Measurements from ENCODE around the gene IRX3.

Gene IRX3

DNA sequence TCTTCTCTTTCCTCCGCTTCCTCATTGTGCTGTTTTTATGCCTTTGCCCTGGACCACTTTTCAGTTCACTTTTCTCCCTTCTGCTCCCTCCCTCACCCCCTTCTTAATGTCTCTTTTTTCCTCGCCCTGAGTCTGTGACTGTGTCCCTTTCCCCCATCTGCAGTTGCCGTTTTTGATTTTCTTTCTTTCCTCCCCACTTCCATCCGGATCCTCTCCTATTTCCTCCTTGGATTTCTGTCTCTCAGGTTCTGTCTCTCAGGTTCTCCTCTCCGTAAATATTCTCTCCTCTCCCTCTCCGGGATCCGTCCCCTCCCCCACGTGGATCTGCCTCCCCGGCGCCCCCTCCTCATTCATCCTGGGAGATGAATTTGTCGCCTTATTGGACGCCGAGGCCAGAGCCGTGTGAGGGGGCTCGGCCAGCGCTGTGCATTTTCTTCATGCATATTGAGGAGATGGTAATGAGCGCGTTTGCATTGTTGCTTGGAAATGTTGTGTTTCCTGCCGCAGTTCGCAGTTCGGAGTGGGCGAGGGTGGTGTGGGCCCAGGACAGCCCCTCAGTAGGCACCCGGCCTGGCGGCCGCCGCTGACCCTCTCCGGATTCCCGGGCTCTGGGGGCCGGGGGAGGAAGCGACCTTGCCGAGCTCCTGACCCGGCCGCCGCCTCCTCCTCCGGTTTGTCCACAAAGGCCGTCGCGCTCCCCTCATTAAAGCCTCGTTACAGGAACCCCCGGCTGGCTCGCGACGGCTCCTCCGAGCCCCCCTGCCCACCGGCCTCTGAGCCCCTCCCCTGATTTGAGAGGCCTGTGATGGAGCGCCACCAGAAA lies 4.5 kb upstream of the IRX3 start:
- no peak for DNase-seq (ENCODE audit: low read depth in 3 of 3)

DNA sequence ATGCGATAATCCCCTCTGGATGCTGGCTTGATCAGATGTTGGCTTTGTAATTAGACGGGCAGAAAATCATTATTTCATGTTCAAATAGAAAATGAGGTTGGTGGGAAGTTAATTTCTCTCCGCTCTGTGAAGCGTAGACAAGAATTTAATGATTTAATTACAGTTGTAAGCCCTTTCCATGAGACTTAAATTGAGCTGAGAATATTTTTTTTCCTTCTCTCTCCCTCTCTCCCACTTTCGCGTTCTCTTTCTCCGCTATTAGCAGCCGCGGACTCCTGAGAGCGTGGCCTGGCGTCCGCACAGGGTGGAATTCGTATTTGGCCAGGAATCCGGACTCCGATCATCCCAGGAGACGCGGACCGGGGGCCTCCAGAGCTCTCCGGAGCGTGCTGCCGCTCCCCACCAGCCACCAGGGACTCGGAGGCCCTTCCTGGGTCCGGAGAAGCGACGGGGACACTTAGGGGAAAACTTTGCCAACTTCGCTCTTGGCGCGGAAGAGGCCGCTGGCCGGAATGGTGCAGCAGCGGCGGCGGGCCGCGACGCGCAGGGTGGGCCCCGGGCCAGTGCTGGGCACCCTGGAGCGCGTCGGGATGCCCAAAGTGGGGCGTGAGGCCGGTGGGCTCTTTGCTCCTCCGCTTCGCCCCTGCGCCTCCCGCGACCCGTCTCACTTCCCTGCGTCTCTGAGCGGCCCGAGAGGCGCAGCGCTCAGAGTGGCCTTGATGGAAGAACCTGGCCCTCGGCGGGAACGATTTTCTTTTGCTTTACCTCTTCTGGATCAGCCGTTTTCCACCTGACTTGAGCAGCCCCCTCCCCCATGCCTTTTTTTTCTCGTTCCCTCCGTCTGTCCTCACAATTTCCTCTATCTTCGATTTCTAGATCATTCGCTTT lies 3.6 kb upstream of the IRX3 start:
- no peak for DNase-seq (ENCODE audit: low read depth in 3 of 3)

DNA sequence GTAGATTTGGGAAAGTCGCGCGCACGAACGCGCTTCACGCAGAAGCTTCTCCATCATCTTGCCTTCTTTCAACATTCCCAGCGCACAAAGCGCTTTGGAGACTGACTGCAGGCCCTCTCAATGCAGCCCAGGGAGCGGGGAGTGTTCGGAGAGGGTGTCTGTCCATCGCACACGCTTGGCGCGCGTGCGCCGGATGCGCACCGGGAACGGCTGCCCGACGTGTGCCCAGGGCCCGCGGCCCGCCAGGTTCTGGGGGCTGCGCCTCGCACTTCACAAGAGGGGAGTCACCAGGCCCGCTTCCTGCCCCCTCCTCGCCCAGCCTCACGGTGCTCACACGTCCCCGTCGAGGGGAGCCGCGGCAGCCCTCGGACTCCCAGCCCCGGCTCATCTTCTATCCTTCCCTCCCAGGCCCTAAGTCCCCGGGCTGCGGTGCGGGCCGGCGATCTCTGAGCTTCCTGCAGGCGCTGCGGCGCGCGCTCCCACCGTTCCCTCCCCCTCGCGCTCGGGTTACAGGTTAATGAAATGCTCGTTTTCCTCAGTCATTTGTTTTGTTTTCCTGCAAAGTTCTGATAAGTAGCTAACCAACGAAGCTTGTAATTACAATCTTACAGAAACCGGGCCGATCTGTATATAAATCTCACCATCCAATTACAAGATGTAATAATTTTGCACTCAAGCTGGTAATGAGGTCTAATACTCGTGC lies 2.8 kb upstream of the IRX3 start:
- no peak for DNase-seq (ENCODE audit: low read depth in 3 of 3)

DNA sequence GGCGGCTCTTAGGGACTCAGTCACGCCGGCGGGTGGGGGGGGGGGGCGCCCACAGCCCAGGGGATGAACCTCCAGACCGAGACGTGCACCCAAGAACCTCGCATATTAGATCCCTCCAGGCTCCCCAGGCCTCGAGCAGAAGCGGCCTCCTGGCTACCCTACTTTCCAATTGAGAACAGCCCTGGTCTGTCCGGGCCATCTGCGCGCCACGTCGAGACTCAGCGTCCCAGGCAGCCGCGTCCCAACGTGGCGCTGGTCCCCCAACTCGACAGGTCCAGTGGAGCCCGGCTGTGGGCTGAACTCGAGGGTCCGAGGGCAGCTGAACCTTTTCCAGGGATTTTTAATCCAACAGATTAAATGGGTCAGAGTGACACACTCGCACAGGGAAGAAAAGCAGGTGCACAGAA lies 2.3 kb upstream of the IRX3 start:
- no peak for DNase-seq (ENCODE audit: low read depth in 3 of 3)

DNA sequence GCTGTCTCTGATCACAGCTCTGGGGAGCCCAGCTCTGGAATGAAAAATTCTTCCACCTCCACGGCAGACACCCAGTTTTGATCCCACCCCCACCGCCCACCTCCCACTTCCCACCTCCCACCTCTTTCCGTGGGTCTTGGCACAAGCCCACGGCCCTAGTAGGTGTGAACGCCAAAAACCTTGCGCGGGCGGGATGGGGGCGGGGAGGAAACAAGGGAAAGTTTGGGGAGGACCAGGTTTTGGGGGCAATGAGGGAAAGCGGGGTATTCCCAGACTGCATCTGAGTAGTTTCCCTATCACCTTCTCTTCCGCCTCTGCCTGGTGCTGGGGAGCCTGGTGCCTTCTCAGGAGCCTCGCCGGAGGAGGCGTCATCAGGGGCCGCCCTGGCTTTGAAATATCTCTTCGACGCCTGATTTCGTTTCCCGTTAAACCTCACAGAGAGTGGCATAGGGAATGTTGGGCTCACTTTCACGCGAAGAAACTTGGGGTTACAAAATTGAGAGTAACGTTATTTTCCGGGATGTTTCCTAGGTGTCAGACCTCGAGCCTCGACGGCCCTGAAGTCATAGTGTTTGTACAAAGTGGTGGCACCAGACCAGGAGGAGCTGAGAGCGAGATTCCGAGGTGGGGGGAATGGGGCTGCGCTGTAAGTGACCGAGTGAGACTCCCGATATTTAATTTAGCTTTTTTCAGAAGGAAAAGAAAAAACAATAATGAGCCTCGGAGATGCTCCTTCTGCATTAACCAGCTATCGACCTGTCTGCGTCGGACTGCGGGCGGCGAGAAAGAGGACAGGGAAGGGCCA lies 1.6 kb upstream of the IRX3 start:
- DNase-seq (ENCODE audit: low read depth in 3 of 3) = no peak

DNA sequence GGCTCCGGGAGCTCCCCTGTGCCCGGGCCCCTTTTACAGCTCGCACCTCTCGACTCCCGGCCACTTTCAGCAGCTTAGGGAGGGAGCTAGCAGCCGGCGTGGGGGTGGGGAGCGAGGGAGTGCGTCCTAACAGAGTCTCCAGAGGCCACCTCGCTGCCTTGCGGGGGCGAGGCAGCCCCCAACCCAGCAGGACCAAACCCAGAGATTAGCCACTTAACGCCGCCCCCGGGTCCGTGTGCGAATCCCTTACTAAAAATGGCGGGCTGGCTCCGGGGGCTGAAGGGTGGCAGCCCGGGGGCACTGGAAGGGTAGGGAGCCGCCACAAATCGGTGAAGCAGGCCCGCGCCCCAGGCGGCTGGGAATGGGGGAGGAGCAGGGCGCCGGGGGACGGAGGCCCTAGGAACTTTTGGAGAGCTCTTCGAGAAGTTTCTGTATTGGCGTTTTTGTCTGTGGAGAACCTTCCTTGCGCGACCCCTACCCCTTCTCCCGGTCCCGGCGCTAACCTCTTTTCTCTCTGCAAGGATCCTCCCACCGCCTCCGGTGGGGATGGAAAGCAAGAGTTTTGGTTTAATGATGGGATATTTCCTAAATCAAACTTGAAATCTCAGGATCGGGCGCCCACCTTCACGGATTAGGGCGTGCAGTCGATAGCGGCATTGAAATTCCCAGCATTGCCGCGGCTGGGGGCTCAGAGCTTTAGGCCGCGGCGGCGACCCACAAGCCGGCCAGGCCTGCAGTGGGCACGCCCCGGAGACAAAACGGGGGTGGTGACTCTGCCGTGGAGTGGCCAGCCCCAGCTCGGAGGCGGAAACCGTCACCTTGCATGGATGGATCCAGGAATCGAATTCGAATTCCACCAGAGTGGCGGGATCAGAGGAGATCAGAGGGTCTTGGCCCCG lies 793 bp upstream of the IRX3 start:
- DNase-seq (ENCODE audit: low read depth in 3 of 3) = no peak

DNA sequence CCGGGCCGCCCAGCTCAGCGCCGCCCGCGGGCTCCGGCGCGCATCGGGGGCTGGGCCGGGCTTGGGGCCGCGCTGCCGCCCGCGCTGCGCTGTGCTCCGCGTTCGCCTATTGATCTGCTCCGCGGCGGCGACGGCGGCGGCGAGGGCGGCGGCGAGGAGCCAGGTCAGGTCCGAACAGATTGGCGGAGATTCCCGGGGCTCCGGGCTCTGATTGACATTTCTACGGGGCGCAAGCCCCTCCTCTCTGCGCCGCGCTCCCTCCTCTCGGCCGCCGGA lies 559 bp downstream of the IRX3 start:
- DNase-seq (ENCODE audit: low read depth in 3 of 3) = no peak

DNA sequence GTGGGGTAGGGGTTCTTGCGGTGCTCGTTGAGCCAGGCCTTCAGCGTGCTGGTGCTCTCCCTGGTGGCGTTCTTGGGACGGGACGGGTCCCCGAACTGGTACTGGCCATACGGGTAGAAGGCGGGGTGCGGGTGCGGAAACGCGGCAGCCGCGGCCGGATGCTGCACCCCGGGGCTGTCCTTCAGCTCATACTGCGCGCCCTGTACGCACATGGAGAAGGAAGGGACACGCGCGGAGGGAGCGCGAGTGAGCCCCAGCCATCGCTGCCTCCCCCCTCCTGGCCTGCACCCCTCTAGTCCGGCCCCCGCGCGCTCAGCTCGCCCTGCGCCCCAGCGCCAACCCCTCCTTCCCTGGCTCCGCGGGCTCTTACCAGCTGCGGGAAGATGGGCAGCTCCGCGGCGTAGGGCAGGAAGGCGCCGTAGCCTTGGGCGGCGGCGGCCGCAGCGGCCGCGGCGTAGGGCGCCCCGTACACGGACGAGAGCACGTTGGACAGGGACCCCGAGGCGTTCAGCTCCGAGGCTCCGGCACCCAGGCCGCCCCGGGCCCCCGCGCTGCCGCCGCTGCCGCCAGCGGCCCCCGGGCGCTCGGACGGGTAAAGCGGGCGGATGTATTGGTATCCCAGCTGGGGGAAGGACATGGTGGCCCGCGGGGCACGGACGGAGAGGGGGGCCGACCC lies 1.0 kb downstream of the IRX3 start:
- DNase-seq (ENCODE audit: low read depth in 3 of 3) = no peak

DNA sequence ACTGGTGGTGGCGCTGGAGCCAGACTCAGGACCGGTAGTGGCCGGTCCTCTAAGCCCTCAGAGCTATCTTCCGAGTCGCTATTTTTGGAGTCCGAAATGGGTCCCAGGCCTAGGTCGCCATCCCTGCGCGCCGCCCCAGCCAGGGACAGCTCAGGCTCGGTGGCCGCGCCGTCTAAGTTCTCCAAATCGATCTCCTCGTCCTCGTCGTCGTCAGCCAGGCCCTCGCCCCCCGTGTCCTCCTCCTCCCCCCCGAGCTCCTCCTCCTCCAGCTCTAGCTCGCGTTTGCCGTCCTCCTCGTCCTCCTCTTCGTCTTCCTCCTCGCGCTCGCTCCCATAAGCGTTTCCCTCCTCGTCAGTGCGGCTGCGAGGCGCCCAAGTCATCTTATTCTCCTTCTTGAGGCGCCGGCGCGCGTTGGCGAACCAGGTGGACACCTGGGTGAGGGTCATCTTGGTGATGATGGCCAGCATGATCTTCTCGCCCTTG lies 1.6 kb downstream of the IRX3 start:
- no peak for DNase-seq (ENCODE audit: low read depth in 3 of 3)

DNA sequence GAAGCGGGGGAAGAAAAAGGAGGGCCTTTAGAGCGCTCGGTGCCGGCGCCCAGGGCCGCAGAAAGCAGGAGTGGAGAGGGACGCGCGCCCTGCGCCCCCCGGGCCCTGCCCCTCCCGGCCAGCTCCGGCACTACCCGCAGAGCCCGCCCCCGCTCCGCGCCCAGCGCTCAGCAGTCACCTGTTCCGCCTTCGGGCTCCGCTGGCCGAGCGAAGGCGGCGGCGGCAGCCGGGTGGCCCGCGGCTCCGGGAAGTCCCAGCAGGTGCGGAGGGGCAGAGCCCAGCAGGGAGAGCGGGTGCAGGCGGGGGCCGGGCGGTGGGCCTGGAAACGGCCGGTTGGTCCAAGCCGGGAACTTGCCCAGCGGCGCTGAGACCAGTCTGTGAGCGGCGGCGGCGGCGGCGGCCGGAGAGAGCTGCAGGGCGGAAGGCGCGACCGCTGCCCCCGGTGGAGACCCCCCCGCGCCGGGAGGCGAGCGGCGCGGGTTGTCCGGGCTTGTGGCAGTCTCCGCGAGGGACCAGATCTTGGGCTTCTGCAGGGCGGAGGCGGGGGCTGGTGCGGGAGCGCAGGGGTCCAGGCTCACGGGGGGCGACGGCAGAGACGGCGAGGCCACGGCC lies 2.2 kb downstream of the IRX3 start:
- no peak for DNase-seq (ENCODE audit: low read depth in 3 of 3)

DNA sequence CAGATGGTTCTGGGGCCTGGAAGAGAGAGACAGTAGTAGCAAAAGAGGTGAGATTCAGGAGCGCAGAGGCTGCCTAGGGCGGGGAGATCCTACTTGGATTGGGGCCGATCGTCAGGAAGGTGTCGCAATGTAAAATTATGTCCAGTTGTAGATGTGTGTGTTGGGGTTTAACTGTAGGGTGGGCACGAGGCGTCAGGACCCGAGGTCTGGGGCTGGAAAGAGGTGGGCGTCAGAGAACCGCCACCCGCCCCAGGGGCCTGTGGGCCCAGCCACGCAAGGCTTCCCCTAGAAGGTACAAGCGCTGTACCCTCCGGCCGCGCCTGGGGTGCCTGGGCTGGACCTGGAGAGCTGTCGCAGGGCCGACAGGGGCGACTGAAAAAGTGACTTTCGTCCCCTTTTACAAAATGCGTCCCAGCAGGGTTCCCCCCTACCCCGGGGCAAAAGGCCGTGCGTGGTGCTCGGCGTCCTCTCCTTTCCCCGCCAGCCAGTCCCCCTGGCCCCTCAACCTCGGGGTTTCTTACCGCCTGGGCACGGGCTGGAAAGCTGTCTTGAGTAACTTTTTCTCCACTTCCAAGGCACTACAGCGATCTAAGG lies 2.8 kb downstream of the IRX3 start:
- DNase-seq (ENCODE audit: low read depth in 3 of 3) = no peak

DNA sequence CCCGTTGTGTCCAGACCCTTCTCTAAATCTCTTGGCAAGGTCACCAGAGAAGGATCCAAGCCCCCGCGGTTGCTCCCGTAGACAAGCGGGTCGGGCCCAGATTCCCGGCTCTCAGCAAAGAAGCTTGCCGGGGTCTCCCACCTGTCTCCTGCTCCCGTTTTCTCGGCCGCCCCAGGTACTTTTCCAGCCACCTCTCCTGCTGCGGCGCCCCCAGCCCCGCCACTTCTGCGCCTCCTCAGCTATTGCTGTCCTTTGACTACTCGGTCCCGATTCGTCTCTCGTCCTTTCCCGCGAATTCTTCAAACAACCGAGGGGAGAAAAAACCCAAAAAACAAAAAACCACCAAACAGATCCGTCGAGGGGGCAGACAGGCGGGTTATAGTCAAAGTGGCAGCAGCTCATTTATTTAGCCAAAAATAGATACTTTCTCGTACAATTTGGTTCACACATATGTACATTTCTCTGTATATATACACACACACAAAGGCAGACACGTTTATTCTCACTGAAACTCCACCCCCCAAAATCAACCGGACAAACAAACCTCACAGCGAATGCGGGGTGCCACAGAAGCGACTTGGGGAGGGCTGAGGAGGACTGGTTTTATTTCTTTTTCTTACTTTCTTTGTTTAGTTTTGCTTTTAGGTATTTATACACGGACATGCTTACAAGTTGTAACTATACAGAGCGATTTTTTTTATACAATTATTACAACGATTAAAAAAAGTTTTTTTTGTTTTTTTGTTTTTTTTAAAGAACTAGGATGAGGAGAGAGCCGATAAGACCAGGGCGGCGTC lies 3.5 kb downstream of the IRX3 start:
- no peak for DNase-seq (ENCODE audit: low read depth in 3 of 3)

DNA sequence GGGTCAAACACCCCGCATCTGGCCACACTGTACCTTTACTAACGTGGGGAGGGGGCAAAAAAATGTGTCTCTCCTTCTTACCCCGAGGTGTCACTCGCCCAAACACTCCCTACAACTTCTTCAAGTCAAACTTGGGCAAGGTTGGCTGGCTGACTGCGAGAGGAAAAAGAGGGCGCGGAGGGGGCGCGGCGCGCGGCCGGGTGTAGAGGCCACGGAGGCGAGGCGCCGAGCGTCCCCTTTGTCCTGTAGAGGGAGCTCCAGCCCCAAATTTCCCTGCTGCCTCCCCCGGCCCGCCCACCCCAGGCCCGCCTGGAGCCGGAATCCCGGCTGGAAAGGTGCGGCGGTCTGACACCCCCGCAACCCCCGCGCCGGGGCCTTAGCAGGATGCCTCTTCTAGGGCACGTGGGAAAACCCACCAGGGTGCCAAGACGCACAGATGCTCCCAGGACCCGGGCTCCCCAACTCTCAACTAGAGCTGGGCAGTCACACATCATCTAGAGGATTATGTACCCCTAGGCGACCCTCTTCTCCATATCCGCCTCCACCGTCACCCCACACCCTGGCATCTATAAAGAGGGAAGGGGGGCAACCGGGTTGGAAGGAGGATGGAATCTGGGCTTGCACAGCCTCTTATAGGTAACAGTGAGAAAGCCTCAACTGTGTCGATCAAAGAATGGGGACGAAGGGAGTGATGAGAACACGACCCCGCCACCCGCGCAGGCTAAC lies 4.2 kb downstream of the IRX3 start:
- no peak for DNase-seq (ENCODE audit: low read depth in 3 of 3)

DNA sequence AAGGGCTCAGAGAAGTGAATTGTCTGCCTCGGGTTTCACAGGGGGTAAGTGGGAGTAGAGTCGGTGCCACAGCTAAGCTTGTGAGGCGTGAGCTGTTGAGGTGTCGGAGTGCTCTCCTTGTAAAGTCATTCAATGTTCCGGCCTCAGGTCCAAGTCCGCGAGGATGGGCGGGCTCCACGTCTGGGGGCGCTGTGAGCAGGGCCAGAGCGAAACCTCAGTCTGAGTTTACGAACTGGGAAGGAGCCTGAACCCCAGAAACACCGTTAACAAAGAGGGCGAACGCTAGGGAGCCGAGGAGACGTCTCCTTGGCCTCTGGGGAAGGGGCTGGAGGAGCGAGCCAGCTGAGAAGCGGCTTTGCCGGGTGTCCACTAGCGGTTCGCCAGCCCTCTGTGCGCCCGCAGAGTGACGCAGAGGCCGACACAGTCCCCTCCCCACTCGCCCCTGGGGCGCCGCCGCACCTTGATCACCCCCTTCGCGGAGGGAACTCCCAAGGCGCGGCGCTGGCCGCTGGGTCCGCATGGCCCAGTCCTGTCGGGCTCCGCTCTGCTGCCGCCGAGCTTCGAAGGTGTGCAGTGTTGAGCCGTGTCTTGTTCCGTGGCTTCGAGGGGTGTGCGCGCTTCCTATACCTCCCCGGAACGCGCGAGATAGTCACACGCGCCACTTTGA lies 4.9 kb downstream of the IRX3 start:
- DNase-seq (ENCODE audit: low read depth in 3 of 3) = no peak

DNA sequence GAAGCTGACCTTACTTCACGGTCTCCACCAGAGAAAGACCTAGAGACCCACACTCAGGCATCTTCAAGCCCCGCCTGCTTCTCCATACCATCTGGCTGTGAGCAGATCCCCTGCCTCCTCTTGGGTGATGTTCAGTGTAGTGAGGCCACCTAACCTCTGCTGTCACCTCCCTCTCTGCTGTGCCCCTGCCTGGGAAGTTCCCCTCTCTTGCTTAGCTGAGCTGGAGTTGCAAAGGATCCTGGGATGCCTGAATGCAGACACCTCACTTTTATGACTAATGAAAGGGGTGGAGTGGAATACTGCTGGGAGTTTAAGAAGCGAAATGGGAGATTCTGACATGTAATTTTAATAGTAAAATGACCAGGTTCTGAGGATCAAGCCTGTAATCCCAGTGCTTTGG lies 5.8 kb downstream of the IRX3 start:
- DNase-seq (ENCODE audit: low read depth in 3 of 3) = no peak

DNA sequence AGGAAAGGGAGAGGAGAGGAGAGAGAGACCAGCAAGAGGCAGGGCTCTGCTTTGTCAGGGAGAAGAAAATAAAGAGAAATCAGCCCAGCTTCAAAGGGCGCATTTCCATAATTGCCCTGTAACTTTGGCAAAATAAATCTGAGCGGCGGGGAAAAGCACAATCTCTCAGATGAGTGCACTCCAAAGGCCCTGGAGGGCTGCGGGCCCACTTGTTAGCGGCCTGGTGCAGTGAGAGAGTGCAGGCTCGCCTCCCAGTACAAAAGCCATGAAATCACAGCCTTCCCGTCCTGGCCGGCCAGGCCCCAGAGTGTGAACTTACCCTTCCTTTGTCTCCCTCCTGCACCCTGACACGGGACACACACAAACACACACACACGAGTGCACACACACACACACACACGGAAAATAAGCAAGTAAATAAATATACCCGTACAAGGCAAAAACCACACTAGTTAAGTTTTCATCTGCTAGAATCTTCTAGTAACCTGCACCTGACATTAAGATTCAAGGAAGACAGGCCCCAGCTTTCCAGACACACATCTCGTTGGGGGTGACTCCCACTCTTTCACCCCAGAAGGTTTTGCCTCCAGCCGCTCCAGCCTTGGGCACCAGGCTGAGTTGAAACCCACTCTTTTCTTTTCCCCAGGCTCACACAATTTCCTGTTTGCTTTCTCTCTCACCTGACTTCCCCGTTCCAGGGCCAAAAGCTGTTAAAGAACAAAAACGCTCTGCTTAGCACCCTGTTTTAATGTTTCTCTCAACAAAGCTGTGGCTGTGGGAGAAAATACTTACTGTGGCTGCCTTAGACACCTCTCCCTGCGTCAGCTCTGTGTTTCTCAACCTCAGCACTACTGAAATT lies 8.5 kb downstream of the IRX3 start:
- DNase-seq (ENCODE audit: low read depth in 3 of 3) = no peak

All from stimulated activated CD4-positive, alpha-beta T cell treated with anti-CD3 and anti-CD28 coated beads, TNF-alpha, amount 100 ng/mL, for 4 hours (primary cell).